BLaER1 treated with 17β-estradiol and CSF1 and Interleukin-3, amounts not matched to agents 10 nM and 100 nM (cell line): Measurements from ENCODE around the gene FST.
A peak's percentile ranks its signal among the peaks of the same experiment; 100 is the strongest.

Source experiments
- H3K27ac ChIP-seq, 11 experiments: shearing (Covaris generic); formaldehyde crosslinking; 2 replicates each; pipeline ENCODE4 v1.8.1; 2022
- H3K27me3 ChIP-seq, 11 experiments: shearing (Covaris generic); formaldehyde crosslinking; 2 replicates each; pipeline ENCODE4 v1.8.1; 2022
- H3K36me3 ChIP-seq, 11 experiments: shearing (Covaris generic); formaldehyde crosslinking; 2 replicates each; pipeline ENCODE4 v1.8.1; 2022
- H3K4me1 ChIP-seq, 10 experiments: shearing (Covaris generic); formaldehyde crosslinking; 2 replicates each; pipeline ENCODE4 v1.8.1; 2022
- H3K4me2 ChIP-seq, 11 experiments: shearing (Covaris generic); formaldehyde crosslinking; 2 replicates each; pipeline ENCODE4 v1.8.1; 2022
- H3K4me3 ChIP-seq, 10 experiments: shearing (Covaris generic); formaldehyde crosslinking; 2 replicates each; pipeline ENCODE4 v1.8.1; 2022
- H3K9ac ChIP-seq, 11 experiments: shearing (Covaris generic); formaldehyde crosslinking; 2 replicates each; pipeline ENCODE4 v1.8.1; 2022
- H3K9me3 ChIP-seq, 11 experiments: shearing (Covaris generic); formaldehyde crosslinking; replicated peaks in 1 of 11; 2 replicates each; pipeline ENCODE4 v1.8.1; 2022
- H4K20me1 ChIP-seq, 11 experiments: shearing (Covaris generic); formaldehyde crosslinking; 2 replicates each; pipeline ENCODE4 v1.8.1; 2022
- Cebpa-rat ChIP-seq, 11 experiments: shearing (Covaris generic); IDR thresholded peaks; 2 replicates each; pipeline ENCODE4 v1.8.1; 2022

FST gene, protein sequence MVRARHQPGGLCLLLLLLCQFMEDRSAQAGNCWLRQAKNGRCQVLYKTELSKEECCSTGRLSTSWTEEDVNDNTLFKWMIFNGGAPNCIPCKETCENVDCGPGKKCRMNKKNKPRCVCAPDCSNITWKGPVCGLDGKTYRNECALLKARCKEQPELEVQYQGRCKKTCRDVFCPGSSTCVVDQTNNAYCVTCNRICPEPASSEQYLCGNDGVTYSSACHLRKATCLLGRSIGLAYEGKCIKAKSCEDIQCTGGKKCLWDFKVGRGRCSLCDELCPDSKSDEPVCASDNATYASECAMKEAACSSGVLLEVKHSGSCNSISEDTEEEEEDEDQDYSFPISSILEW

DNA sequence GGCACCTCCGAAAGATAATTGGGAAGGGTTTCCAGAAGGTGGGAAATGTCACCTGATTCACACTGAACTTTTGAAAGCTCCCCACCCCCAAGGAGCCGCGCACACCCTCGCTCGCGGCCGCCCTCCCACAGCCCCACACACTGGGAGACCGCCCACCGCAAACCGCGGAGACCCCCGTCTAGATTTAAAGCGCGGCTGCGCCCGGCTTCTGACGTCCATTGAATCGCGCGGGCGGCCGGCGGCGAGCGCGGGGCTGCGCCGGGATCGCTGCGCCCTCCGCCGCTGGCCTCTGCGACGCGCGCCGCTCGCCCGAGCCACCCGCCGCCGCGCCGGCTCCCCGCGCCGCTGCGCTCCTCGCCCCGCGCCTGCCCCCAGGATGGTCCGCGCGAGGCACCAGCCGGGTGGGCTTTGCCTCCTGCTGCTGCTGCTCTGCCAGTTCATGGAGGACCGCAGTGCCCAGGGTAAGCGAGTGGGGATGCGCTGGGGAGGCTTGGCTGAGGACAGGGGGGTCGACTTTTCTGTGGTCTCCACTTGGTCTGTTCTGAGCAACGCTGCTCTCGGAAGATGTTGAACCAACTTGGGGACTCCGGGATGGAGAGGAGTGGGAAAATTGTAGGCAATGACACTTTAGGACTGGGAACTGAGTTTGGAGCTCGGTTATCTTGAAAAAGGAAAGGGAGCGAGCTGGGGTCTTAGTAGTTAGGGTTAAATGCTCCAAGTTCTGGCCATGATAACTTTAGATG, at the start of gene FST:
Gene FST, plus strand, starts transcription at position 214 of the 743 bp plus-strand sequence. Its CDS starts 163 bp downstream, at position 377.
- Histone ChIP-seq H4K20me1 (peaks cover 0 to 27% (median 0%) of the 10 kb centered on the region in 11 experiments; a peak in 6 of 22 replicates), H3K9ac (peak within 1 kb of the TSS; percentile 59 to 78 (median 73); a peak in 21 of 22 replicates), H3K9me3 (no peaks in the 10 kb centered on the region), H3K4me2 (peak within 1 kb of the TSS; percentile 94 to 99 (median 98)), H3K27me3 (peaks cover 30 to 79% (median 66%) of the 10 kb centered on the region in 11 experiments), H3K4me1 (peaks cover 16 to 45% (median 37%) of the 10 kb centered on the region in 10 experiments), H3K36me3 (no peaks in the 10 kb centered on the region), H3K4me3 (peak within 1 kb of the TSS; percentile 59 to 79 (median 66)), H3K27ac (peak within 1 kb of the TSS in 10 of 11 experiments; percentile 50 to 81 (median 74); a peak in 19 of 22 replicates)
- no peak for TF ChIP-seq Cebpa-rat (IDR thresholded peaks at IDR 0.05)

DNA sequence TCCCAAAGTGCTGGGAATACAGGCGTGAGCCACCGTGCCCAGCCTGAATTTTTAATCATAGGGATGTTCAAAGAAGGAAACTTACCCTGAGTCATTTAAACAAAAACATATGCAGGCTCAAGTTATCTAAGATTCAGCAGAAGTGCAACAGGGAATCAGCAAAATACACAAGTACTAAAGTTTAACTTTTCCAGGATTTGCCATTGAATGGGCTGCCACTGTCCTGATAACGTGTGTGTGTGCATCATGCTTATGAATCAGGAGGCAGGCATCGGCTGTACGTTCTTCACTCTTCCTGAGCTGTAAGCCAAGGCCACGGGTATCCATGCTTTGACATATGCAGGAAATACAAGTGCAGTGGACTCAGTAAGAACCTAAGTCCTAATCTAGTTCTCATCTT, 48.8 kb upstream of the FST start:
- peaks cover 0 to 6% (median 0%) of the 10 kb centered on the region in 10 experiments; a peak in 1 of 20 replicates for H3K4me1 ChIP-seq
- no peaks in the 10 kb centered on the region for H3K27me3 ChIP-seq
- no peak for TF ChIP-seq Cebpa-rat (IDR thresholded peaks at IDR 0.05)
- H3K9ac ChIP-seq: no peak overlapping the region
- no peak overlapping the region for H3K27ac ChIP-seq
- no peaks in the 10 kb centered on the region for H4K20me1 ChIP-seq
- H3K4me2 ChIP-seq: no peak overlapping the region
- no peak overlapping the region for H3K4me3 ChIP-seq
- no peaks in the 10 kb centered on the region for H3K36me3 ChIP-seq
- H3K9me3 ChIP-seq: no peaks in the 10 kb centered on the region

DNA sequence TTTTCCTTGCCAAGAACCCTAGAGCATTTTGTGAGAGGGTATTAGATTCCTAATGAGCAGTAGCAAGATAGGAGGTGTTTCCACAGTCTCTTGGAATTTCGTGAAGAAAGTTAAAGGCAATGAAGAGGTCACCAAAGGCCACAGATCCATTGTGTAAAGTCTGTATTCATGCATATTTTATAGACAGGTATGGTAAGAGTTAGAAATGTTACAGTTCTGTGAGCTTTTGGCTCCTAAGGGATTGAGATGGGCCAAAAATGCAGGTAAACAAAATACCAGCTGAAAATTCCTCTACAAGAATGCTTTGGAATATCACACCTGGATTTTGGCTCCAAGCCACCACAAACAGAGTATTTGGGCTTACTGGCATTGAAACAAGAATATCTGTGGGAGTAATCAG, 47.4 kb upstream of the FST start:
- Histone ChIP-seq H3K27me3 (no peaks in the 10 kb centered on the region), H3K4me3 (no peak overlapping the region), H3K27ac (no peak overlapping the region), H3K9ac (no peak overlapping the region), H3K9me3 (no peaks in the 10 kb centered on the region), H3K4me2 (no peak overlapping the region), H3K36me3 (no peaks in the 10 kb centered on the region), H3K4me1 (peaks cover 0 to 6% (median under 1%) of the 10 kb centered on the region in 10 experiments; a peak in 6 of 20 replicates), H4K20me1 (no peaks in the 10 kb centered on the region)
- TF ChIP-seq Cebpa-rat (IDR thresholded peaks at IDR 0.05): no peak

DNA sequence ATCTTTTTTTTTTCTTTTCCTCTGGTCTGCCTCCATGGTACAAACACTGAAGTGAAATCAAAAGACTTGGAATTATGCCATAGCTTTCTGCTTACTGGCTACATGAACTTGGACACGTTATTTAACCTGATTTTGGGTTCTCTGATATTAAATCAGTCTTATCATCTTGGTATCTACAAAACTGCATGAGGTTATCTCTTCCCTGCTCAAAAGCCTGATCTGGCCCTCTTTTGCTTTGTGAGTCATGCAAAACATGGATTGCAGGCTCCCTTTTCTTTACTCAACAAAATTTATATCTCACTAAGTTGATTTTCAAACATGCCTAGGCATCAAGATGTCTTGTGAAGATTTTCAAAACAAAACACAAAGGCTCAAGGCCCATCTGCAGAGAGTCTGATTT, 45.9 kb upstream of the FST start:
- no peak overlapping the region for H3K9ac ChIP-seq
- TF ChIP-seq Cebpa-rat (IDR thresholded peaks at IDR 0.05): no peak
- H3K4me1 ChIP-seq: peaks cover 13 to 21% (median 15%) of the 10 kb centered on the region in 10 experiments
- H3K27ac ChIP-seq: no peak overlapping the region
- H3K36me3 ChIP-seq: no peaks in the 10 kb centered on the region
- H3K4me3 ChIP-seq: no peak overlapping the region
- no peaks in the 10 kb centered on the region for H3K9me3 ChIP-seq
- H3K27me3 ChIP-seq: no peaks in the 10 kb centered on the region
- no peak overlapping the region for H3K4me2 ChIP-seq
- H4K20me1 ChIP-seq: no peaks in the 10 kb centered on the region

DNA sequence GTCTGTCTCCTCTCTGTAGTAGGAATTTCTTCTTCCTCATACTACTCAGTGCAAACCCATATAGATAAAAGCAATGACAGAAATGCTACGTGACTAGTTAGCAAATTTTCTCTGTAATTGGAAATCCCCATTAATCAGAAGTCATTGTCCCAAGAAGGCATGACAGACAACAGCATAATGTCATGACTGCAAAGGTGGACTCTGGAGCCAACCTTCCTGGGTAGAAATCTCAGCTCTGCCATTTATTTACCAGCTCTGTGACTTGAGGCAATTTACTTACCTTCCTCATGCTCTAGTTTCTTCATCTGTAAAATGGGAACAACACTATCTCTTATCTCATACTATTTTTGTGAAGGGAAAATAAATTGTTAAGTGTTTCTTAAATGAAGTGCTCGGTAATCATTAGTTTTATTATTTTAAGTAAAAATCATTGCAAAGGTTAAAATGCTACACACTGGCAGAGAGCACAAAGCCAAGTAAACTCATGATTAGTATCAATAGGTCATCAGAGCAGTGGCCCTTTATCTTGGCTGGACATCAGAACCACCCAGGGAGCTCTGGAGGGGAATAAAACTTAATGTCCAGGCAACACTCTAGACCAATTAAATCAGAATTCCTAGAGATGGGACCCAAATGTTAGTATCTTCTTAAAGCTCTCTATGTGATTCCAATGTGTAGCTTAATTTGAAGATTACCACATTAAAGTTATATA, 43.8 kb upstream of the FST start:
- Histone ChIP-seq H3K4me3 (no peak overlapping the region), H3K27ac (no peak overlapping the region), H3K4me1 (peaks cover 14 to 27% (median 22%) of the 10 kb centered on the region in 10 experiments), H3K9me3 (no peaks in the 10 kb centered on the region), H3K36me3 (no peaks in the 10 kb centered on the region), H3K27me3 (no peaks in the 10 kb centered on the region), H3K9ac (no peak overlapping the region), H4K20me1 (no peaks in the 10 kb centered on the region), H3K4me2 (no peak overlapping the region)
- TF ChIP-seq Cebpa-rat (IDR thresholded peaks at IDR 0.05): no peak

DNA sequence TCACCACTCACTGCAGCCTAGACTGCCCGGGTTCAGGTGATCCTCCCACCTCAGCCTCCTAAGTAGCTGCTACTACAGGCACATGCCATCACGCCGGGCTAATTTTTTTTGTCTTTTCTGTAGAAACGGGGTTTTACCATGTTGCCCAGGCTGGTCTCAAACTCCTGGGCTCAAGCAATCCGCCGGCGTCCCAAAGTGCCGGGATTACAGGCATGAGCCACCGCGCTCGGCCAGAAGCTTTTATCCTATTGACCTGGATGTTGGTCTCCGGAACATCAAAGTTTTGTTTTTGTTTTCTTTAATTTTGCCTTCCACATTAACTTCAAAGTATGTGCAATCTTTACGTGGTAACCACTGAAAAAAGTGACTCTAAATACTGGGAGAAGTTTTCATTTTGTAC, 42.4 kb upstream of the FST start:
- Histone ChIP-seq H3K27ac (no peak overlapping the region; a peak in 1 of 22 replicates), H3K27me3 (no peaks in the 10 kb centered on the region), H3K4me3 (no peak overlapping the region), H3K9me3 (no peaks in the 10 kb centered on the region), H4K20me1 (no peaks in the 10 kb centered on the region), H3K4me1 (peaks cover 14 to 27% (median 22%) of the 10 kb centered on the region in 10 experiments), H3K4me2 (peak overlapping the region in 7 of 11 experiments; percentile 25 to 68 (median 64); a peak in 11 of 22 replicates), H3K9ac (no peak overlapping the region), H3K36me3 (no peaks in the 10 kb centered on the region)
- no peak for TF ChIP-seq Cebpa-rat (IDR thresholded peaks at IDR 0.05)

DNA sequence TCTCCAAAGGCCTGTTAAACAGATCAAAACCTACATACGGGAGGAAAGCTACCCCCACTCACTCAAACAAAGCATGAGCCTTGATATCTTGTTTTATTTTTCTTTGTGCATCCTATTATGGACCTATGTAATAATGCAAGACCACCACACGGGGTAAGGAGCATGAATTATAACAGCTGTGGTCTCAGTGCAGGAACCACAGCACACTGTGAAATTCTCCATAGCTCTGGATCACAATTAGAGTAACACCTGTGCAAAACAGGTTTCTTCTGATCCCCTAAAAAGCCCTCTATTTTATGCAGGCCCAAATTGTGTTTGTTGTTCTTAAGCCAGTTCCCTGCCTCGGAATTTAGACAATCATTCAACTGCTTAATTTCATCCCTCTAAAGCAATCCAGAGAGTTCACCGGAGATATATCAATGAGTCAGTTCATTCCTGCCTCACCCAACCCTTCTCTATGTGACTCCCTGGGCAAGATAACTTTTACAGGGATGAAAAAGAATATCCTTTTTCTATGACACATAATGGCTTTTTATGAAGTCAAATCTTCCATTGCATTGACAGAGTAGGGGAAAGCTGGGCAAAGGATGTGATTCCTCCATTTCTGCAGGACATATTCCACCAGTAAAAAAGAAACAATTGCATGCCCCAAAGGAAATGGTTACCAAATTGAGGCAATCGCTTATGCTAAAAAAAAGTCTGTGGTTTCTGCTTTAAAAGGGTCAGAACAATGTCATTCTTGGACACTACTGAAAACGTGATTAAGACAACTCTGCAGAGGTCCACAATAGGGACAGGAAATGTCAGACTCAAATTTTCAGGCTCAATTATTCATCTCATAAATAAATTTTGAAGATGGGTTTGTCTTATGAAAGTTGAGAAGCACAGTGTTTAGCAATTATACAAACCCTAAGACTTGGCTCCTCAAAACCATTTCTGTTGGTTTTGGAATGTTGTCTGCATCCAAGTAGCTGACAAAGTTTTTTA, 41.6 kb upstream of the FST start:
- H3K4me1 ChIP-seq: peaks cover 14 to 26% (median 22%) of the 10 kb centered on the region in 10 experiments
- peak overlapping the region; percentile 25 to 68 (median 62); a peak in 21 of 22 replicates for H3K4me2 ChIP-seq
- H3K4me3 ChIP-seq: no peak overlapping the region; a peak in 1 of 20 replicates
- no peaks in the 10 kb centered on the region for H4K20me1 ChIP-seq
- no peaks in the 10 kb centered on the region for H3K36me3 ChIP-seq
- no peaks in the 10 kb centered on the region for H3K9me3 ChIP-seq
- H3K27ac ChIP-seq: peak overlapping the region in 5 of 11 experiments; percentile 25 to 56 (median 44); a peak in 6 of 22 replicates
- H3K9ac ChIP-seq: no peak overlapping the region
- H3K27me3 ChIP-seq: no peaks in the 10 kb centered on the region
- no peak for TF ChIP-seq Cebpa-rat (IDR thresholded peaks at IDR 0.05)

DNA sequence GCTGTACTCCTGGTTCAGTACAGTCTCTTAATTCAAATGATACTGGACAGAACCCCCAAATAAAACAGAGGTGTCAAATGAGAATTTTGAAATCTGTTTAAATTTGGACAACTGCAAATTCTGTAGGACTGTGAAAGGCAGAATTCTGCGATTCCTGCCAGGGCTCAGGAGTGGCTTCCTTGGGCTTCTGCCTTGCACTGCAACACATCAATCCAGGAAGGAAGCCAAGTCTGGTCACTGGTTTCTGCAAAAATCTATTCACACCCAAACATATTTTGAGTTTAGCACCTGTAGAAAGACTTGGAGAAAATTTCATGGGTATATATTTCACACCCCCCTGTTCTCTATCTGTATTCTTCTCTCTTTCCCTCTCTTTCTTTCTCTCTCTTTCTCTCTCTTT, 37.5 kb upstream of the FST start:
- H3K4me3 ChIP-seq: no peak overlapping the region
- no peaks in the 10 kb centered on the region for H3K9me3 ChIP-seq
- no peaks in the 10 kb centered on the region for H3K27me3 ChIP-seq
- no peak overlapping the region for H3K4me2 ChIP-seq
- no peak overlapping the region for H3K9ac ChIP-seq
- H3K27ac ChIP-seq: no peak overlapping the region
- H3K4me1 ChIP-seq: peaks cover 13 to 24% (median 20%) of the 10 kb centered on the region in 10 experiments
- H4K20me1 ChIP-seq: no peaks in the 10 kb centered on the region
- no peak for TF ChIP-seq Cebpa-rat (IDR thresholded peaks at IDR 0.05)
- no peaks in the 10 kb centered on the region for H3K36me3 ChIP-seq
